ENCODE measurements around the gene MTFP1.

GRCh38 chr22:30422481-30423300 is 2.9 kb upstream of the MTFP1 start:
- TF ChIP-seq CTCF (IDR thresholded peaks at IDR 0.05 in 8 of 11, conservative IDR thresholded peaks at IDR 0.05 in 3 of 11): no peak
- TF ChIP-seq POLR2A (IDR thresholded peaks at IDR 0.05): no peak
- no peak for TF ChIP-seq POLR2AphosphoS5 (IDR thresholded peaks at IDR 0.05)

All from spleen (tissue), 7 donors.